HEK293 (cell line): ENCODE data around the gene NIPAL1.

Experiments used
- CTCF ChIP-seq: fragments of 450-650 bp; formaldehyde crosslinking; IDR thresholded peaks from 2 replicates; pipeline ENCODE4 v1.5.1; 2016; ENCODE audit warnings: missing biosample characterization, missing genetic modification characterization
- YY1 ChIP-seq: fragments of 450-650 bp; formaldehyde crosslinking; IDR thresholded peaks from 2 replicates; pipeline ENCODE4 v1.5.1; 2018; ENCODE audit warnings: missing biosample characterization, missing genetic modification characterization
- ZBTB1 ChIP-seq: fragments of 450-650 bp; formaldehyde crosslinking; IDR thresholded peaks from 2 replicates; pipeline ENCODE4 v1.5.1; 2016; ENCODE audit warnings: missing biosample characterization, missing genetic modification characterization
- ZBTB44 ChIP-seq: fragments of 450-650 bp; IDR thresholded peaks from 2 replicates; pipeline ENCODE4 v1.5.1; 2018; ENCODE audit warnings: missing biosample characterization, mild to moderate bottlenecking, missing genetic modification characterization
- ZNF157 ChIP-seq: fragments of 450-650 bp; formaldehyde crosslinking; IDR thresholded peaks from 2 replicates; pipeline ENCODE4 v1.5.1; 2016; ENCODE audit warnings: missing biosample characterization, missing genetic modification characterization
- ZNF416 ChIP-seq: fragments of 450-650 bp; formaldehyde crosslinking; IDR thresholded peaks from 2 replicates; pipeline ENCODE4 v1.5.1; 2016; ENCODE audit warnings: missing biosample characterization, missing genetic modification characterization
- ZNF670 ChIP-seq: fragments of 450-650 bp; formaldehyde crosslinking; IDR thresholded peaks from 2 replicates; pipeline ENCODE4 v1.5.1; 2016; ENCODE audit warnings: missing biosample characterization, missing genetic modification characterization, low read depth

GRCh38 chr4:48067536-48067935 lies 51.0 kb downstream of the NIPAL1 start:
- TF ChIP-seq ZNF157 (tag by site-specific recombination) (no peak), ZBTB1 (tag by site-specific recombination) (no peak), CTCF (tag by site-specific recombination) (no peak), ZNF416 (tag by site-specific recombination) (no peak), ZNF670 (tag by site-specific recombination) (no peak), ZBTB44 (tag by site-specific recombination) (no peak), YY1 (tag by site-specific recombination) (no peak)
